Uterus (tissue), 2 donors: ENCODE results near the gene ADI1.

Source experiments
- POLR2A ChIP-seq, 2 donors: fragments of 450-650 bp; IDR thresholded peaks; one replicate each; pipeline ENCODE4 v1.6.1; 2016; ENCODE audit warnings: antibody characterized with exemption in 2 of 2, mild to moderate bottlenecking in 1 of 2, moderate library complexity in 1 of 2
- TF ChIP-seq, protein P1 (sequence below), 4 experiments: fragments of 200-600 bp in 2 of 4; fragments of 450-650 bp in 2 of 4; sonication (generic) in 2 of 4; IDR thresholded peaks; one replicate each; pipeline ENCODE4 v1.5.1; 2016 to 2019; ENCODE audit warnings: antibody characterized with exemption in 4 of 4, mild to moderate bottlenecking in 2 of 4, moderate library complexity in 1 of 4

GRCh38 chr2:3487432-3487831 is 31.9 kb downstream of the ADI1 start:
- TF ChIP-seq POLR2A (IDR thresholded peaks at IDR 0.05), result no peak
- TF ChIP-seq, protein P1, sequence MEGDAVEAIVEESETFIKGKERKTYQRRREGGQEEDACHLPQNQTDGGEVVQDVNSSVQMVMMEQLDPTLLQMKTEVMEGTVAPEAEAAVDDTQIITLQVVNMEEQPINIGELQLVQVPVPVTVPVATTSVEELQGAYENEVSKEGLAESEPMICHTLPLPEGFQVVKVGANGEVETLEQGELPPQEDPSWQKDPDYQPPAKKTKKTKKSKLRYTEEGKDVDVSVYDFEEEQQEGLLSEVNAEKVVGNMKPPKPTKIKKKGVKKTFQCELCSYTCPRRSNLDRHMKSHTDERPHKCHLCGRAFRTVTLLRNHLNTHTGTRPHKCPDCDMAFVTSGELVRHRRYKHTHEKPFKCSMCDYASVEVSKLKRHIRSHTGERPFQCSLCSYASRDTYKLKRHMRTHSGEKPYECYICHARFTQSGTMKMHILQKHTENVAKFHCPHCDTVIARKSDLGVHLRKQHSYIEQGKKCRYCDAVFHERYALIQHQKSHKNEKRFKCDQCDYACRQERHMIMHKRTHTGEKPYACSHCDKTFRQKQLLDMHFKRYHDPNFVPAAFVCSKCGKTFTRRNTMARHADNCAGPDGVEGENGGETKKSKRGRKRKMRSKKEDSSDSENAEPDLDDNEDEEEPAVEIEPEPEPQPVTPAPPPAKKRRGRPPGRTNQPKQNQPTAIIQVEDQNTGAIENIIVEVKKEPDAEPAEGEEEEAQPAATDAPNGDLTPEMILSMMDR (IDR thresholded peaks at IDR 0.05), result no peak
